HG02884 (cell line): ENCODE data around the gene IDH3G.

Experiments used
- ATAC-seq: cut with Tn5 transposase; IDR thresholded peaks from one replicate; pipeline ENCODE4 v1.9.1; 2021; ENCODE audit warnings: mild to moderate bottlenecking, moderate library complexity; ENCODE audit not compliant: unreplicated experiment

The IDH3G gene

GRCh38 chrX:153773741-153774575, 20.2 kb downstream of the IDH3G start:
- no peak for ATAC-seq

- ATAC-seq, result no peak
Measured at GRCh38 chrX:153773218-153773611, 21.0 kb downstream of the IDH3G start.

- no peak for ATAC-seq
Measured at GRCh38 chrX:153772316-153773217, 21.6 kb downstream of the IDH3G start.

- ATAC-seq, result no peak
Measured at GRCh38 chrX:153771415-153772315, 22.5 kb downstream of the IDH3G start.

- ATAC-seq, result no peak
Measured at GRCh38 chrX:153770601-153771414, 23.4 kb downstream of the IDH3G start.

GRCh38 chrX:153769865-153770600, 24.1 kb downstream of the IDH3G start:
- no peak for ATAC-seq

- no peak for ATAC-seq
Measured at GRCh38 chrX:153769158-153769864, 24.9 kb downstream of the IDH3G start.

GRCh38 chrX:153768311-153769157, 25.6 kb downstream of the IDH3G start:
- ATAC-seq, result no peak

- no peak for ATAC-seq
Measured at GRCh38 chrX:153767674-153768055, 26.5 kb downstream of the IDH3G start.

GRCh38 chrX:153766871-153767673, 27.1 kb downstream of the IDH3G start:
- ATAC-seq, result no peak

GRCh38 chrX:153766098-153766817, 27.9 kb downstream of the IDH3G start:
- no peak for ATAC-seq

GRCh38 chrX:153765138-153766079, 28.8 kb downstream of the IDH3G start:
- ATAC-seq, result no peak

GRCh38 chrX:153764786-153765137, 29.4 kb downstream of the IDH3G start:
- no peak for ATAC-seq

GRCh38 chrX:153763989-153764755, 30.0 kb downstream of the IDH3G start, which contains the start of gene PLXNB3:
PLXNB3 (plus strand) TSS chrX:153764249; CDS start chrX:153765536, 1,287 bp downstream.
- no peak for ATAC-seq
